GM23338 (cell line): ENCODE results near the gene FAM53B. TPM values are rescaled to one million over a fixed set of nuclear protein-coding genes. Genes with fewer than 3 reads are reported as not detected.

Experiments used
- ATAC-seq: fragments of 200-7000 bp; cut with Tn5 transposase; 3 replicates; pipeline ENCODE4 v1.9.1; 2020
- DNase-seq: peaks from one replicate; pipeline ENCODE4 v3.0.0-alpha.2; 2015; ENCODE audit warnings: low spot score
- H2AFZ ChIP-seq: fragments of 200-600 bp; sonication (generic); 2 replicates; pipeline ENCODE4 v1.8.0; 2016; ENCODE audit warnings: antibody characterized with exemption, mild to moderate bottlenecking, moderate library complexity
- H3F3A ChIP-seq: fragments of 200-600 bp; sonication (generic); replicated peaks from 2 replicates; pipeline ENCODE4 v1.8.0; 2017; ENCODE audit warnings: antibody characterized with exemption, mixed run types, low read depth
- H3K27ac ChIP-seq: fragments of 200-600 bp; sonication (generic); 2 replicates; pipeline ENCODE4 v1.6.1; 2016; ENCODE audit warnings: low read depth
- H3K27me3 ChIP-seq: fragments of 200-600 bp; sonication (generic); 2 replicates; pipeline ENCODE4 v1.8.0; 2016; ENCODE audit warnings: mild to moderate bottlenecking, mixed run types, moderate library complexity; ENCODE audit not compliant: insufficient read depth
- H3K36me3 ChIP-seq: fragments of 200-600 bp; sonication (generic); 2 replicates; pipeline ENCODE4 v1.8.0; 2016; ENCODE audit warnings: mild to moderate bottlenecking; ENCODE audit not compliant: insufficient read depth
- H3K4me1 ChIP-seq: fragments of 200-600 bp; sonication (generic); 2 replicates; pipeline ENCODE4 v1.8.0; 2016; ENCODE audit warnings: mild to moderate bottlenecking, moderate library complexity; ENCODE audit not compliant: insufficient read depth
- H3K4me2 ChIP-seq: fragments of 200-600 bp; sonication (generic); 2 replicates; pipeline ENCODE4 v1.7.1; 2017; ENCODE audit warnings: mixed run types
- H3K4me3 ChIP-seq: fragments of 200-600 bp; sonication (generic); 2 replicates; pipeline ENCODE4 v1.6.1; 2016; ENCODE audit warnings: mixed run types
- H3K79me2 ChIP-seq: fragments of 200-600 bp; sonication (generic); replicated peaks from 2 replicates; pipeline ENCODE4 v1.8.0; 2017; ENCODE audit warnings: mild to moderate bottlenecking; ENCODE audit not compliant: insufficient read depth
- H3K9me2 ChIP-seq: fragments of 200-600 bp; sonication (generic); 2 replicates; pipeline ENCODE4 v1.8.0; 2017; ENCODE audit not compliant: insufficient read depth
- H4K20me1 ChIP-seq: fragments of 200-600 bp; sonication (generic); replicated peaks from 2 replicates; pipeline ENCODE4 v1.8.0; 2017; ENCODE audit warnings: mild to moderate bottlenecking; ENCODE audit not compliant: insufficient read depth
- H3K27ac Mint-ChIP-seq: 2 replicates; pipeline ENCODE4 v1.8.0; 2020; ENCODE audit warnings: inconsistent platforms, mild to moderate bottlenecking, moderate library complexity, mixed read lengths
- H3K27me3 Mint-ChIP-seq: 3 replicates; pipeline ENCODE4 v1.8.0; 2022; ENCODE audit warnings: low read depth, mild to moderate bottlenecking, moderate library complexity, mixed read lengths, inconsistent platforms; ENCODE audit not compliant: insufficient read depth, poor library complexity
- H3K36me3 Mint-ChIP-seq: 3 replicates; pipeline ENCODE4 v1.8.0; 2021; ENCODE audit warnings: low read depth, mild to moderate bottlenecking, inconsistent platforms, moderate library complexity, mixed read lengths
- H3K4me1 Mint-ChIP-seq: 3 replicates; pipeline ENCODE4 v1.8.0; 2020; ENCODE audit warnings: mild to moderate bottlenecking, inconsistent platforms, mixed read lengths
- H3K4me3 Mint-ChIP-seq: 3 replicates; pipeline ENCODE4 v1.8.0; 2021; ENCODE audit warnings: moderate library complexity, mild to moderate bottlenecking, inconsistent platforms, mixed read lengths
- H3K9me3 Mint-ChIP-seq: 3 replicates; pipeline ENCODE4 v1.8.0; 2020; ENCODE audit warnings: moderate library complexity, mild to moderate bottlenecking, inconsistent platforms, mixed read lengths
- CREB1 ChIP-seq: fragments of 250-450 bp; sonication (Bioruptor Pico); IDR thresholded peaks from 2 replicates; pipeline ENCODE4 v1.5.0; 2020; ENCODE audit warnings: low read depth, mild to moderate bottlenecking, moderate library complexity
- CTCF ChIP-seq, 2 experiments: fragments of 200-600 bp in 1 of 2; sonication (generic) in 1 of 2; conservative IDR thresholded peaks; 2 replicates each; pipeline versions ENCODE4 v1.5.1 to v1.6.1; 2016 to 2017; ENCODE audit warnings: antibody characterized with exemption in 2 of 2, low read depth in 2 of 2, mild to moderate bottlenecking in 2 of 2, moderate library complexity in 1 of 2
- ETS1 ChIP-seq: IDR thresholded peaks from 2 replicates; pipeline ENCODE4 v1.6.1; 2016; ENCODE audit warnings: antibody characterized with exemption
- EZH2 ChIP-seq: fragments of 200-600 bp; sonication (generic); IDR thresholded peaks from one replicate; pipeline ENCODE4 v1.8.0; 2017; ENCODE audit warnings: antibody characterized with exemption, mild to moderate bottlenecking, low read depth; ENCODE audit not compliant: unreplicated experiment
- EZH2phosphoT487 ChIP-seq: fragments of 200-600 bp; sonication (generic); IDR thresholded peaks from one replicate; pipeline ENCODE4 v1.8.1; 2018; ENCODE audit warnings: antibody characterized with exemption; ENCODE audit not compliant: unreplicated experiment
- JUNB ChIP-seq: IDR thresholded peaks from one replicate; pipeline ENCODE4 v1.6.1; 2016; ENCODE audit warnings: antibody characterized with exemption; ENCODE audit not compliant: unreplicated experiment
- NANOG ChIP-seq: IDR thresholded peaks from 2 replicates; pipeline ENCODE4 v1.6.1; 2016; ENCODE audit warnings: antibody characterized with exemption, borderline replicate concordance
- REST ChIP-seq: IDR thresholded peaks from one replicate; pipeline ENCODE4 v1.6.1; 2018; ENCODE audit warnings: antibody characterized with exemption; ENCODE audit not compliant: unreplicated experiment
- STAT1 ChIP-seq: IDR thresholded peaks from one replicate; pipeline ENCODE4 v1.6.1; 2016; ENCODE audit warnings: antibody characterized with exemption; ENCODE audit not compliant: unreplicated experiment
- ZNF114 ChIP-seq: fragments of 250-450 bp; sonication (Bioruptor Pico); IDR thresholded peaks from 2 replicates; pipeline ENCODE4 v1.5.0; 2020; ENCODE audit warnings: mild to moderate bottlenecking, moderate library complexity
- ZNF331 ChIP-seq: fragments of 250-450 bp; sonication (Bioruptor Pico); IDR thresholded peaks from 2 replicates; pipeline ENCODE4 v1.5.0; 2020; ENCODE audit warnings: low read depth, mild to moderate bottlenecking, moderate library complexity
- polyA plus RNA-seq: library from polyadenylated mRNA; unstranded; fragments of >200 nt; fragmentation: Nextera tagmentation; extraction: Ambion mirVana; gene quantifications from 2 replicates; pipeline ENCODE4 v1.2.1, GENCODE V29; 2016
- total RNA-seq: library from RNA; depleted of rRNA; stranded (reverse); fragments of >200 nt; shearing (Covaris generic); gene quantifications from 2 replicates; pipeline ENCODE4 v1.2.3, GENCODE V29; 2014

FAM53B gene
- total and polyA plus RNA-seq, 2 experiments from 2014 or later: 3.0 to 20.3 TPM

GRCh38 chr10:124693801-124694416, 50.3 kb downstream of the FAM53B start:
- peaks cover 4% of the 10 kb centered on the region for H3K36me3 Mint-ChIP-seq
- no peak for ATAC-seq
- H3K4me1 ChIP-seq: no peaks in the 10 kb centered on the region
- no peak overlapping the region for H3K4me3 Mint-ChIP-seq
- no peak overlapping the region for H3K4me3 ChIP-seq
- peaks cover 2% of the 10 kb centered on the region for H3K27me3 Mint-ChIP-seq
- no peaks in the 10 kb centered on the region for H3F3A ChIP-seq
- H3K4me1 Mint-ChIP-seq: peaks cover 25% of the 10 kb centered on the region
- no peak overlapping the region for H3K27ac ChIP-seq
- peak overlapping the region; percentile 32; the same call in 1 of the 2 replicates for H3K27ac Mint-ChIP-seq
- H4K20me1 ChIP-seq: no peaks in the 10 kb centered on the region; the same call in none of the 2 replicates
- no peak overlapping the region for H3K4me2 ChIP-seq
- no peaks in the 10 kb centered on the region for H3K79me2 ChIP-seq
- H3K36me3 ChIP-seq: no peaks in the 10 kb centered on the region
- DNase-seq: no peak
- no peaks in the 10 kb centered on the region for H3K9me3 Mint-ChIP-seq
- no peaks in the 10 kb centered on the region for H3K9me2 ChIP-seq
- TF ChIP-seq CTCF (conservative IDR thresholded peaks at IDR 0.05; ENCODE audit: low read depth in 2 of 2) (no peak), EZH2phosphoT487 (no peak), ZNF114 (no peak), STAT1 (no peak), JUNB (no peak), REST (no peak), ETS1 (no peak), EZH2 (no peak), CREB1 (CRISPR knock-in tag) (no peak), ZNF331 (CRISPR knock-in tag) (no peak), NANOG (no peak)
- no peak overlapping the region for H2AFZ ChIP-seq
- H3K27me3 ChIP-seq: no peaks in the 10 kb centered on the region
